ENCODE data around the gene IGDCC3.

GRCh38 chr15:65402961-65403360 lies 25.2 kb upstream of the IGDCC3 start:
- TF ChIP-seq POLR2A (IDR thresholded peaks at IDR 0.05) (no peak), CTCF (IDR thresholded peaks at IDR 0.05) (no peak)

Measured in body of pancreas (tissue), 4 donors.